MCF 10A (cell line): ENCODE measurements around the gene MAEL. TPM values are rescaled to one million over a fixed set of nuclear protein-coding genes. Genes with fewer than 3 reads are reported as not detected.

ENCODE experiments used
- BruUV-seq: library from RNA; stranded (reverse); fragments of 400-500 nt; replicated peaks from 2 replicates; lab custom pipeline; 2021; lab: Mats Ljungman, UMichigan
- CTCF ChIA-PET: fragments of 300-600 bp; sonication (Branson Sonifier 250); formaldehyde crosslinking; extraction: SDS; loops from one replicate; lab custom pipeline; 2021; ENCODE audit warnings: antibody characterized with exemption, inconsistent platforms; lab: Yijun Ruan, JAX
- POLR2A ChIA-PET: fragments of 300-600, 350-650 bp; sonication (Branson Sonifier 250); formaldehyde crosslinking; extraction: SDS; loops from one replicate; lab custom pipeline; 2020; ENCODE audit warnings: antibody characterized with exemption, inconsistent platforms; lab: Yijun Ruan, JAX
- DNase-seq: peaks from one replicate; pipeline ENCODE4 v3.0.0-alpha.2; 2018; ENCODE audit not compliant: unreplicated experiment
- H3K27ac Mint-ChIP-seq: one replicate; pipeline ENCODE4 v1.8.0; 2022; ENCODE audit warnings: mild to moderate bottlenecking, low read depth, mixed read lengths; ENCODE audit not compliant: unreplicated experiment
- H3K27me3 Mint-ChIP-seq: one replicate; pipeline ENCODE4 v1.8.0; 2022; ENCODE audit warnings: mixed read lengths; ENCODE audit not compliant: insufficient read depth, unreplicated experiment
- H3K36me3 Mint-ChIP-seq: one replicate; pipeline ENCODE4 v1.8.0; 2022; ENCODE audit warnings: mild to moderate bottlenecking, moderate library complexity, mixed read lengths; ENCODE audit not compliant: insufficient read depth, unreplicated experiment
- H3K4me1 Mint-ChIP-seq: one replicate; pipeline ENCODE4 v1.8.0; 2022; ENCODE audit warnings: mixed read lengths; ENCODE audit not compliant: insufficient read depth, unreplicated experiment
- H3K4me3 Mint-ChIP-seq: one replicate; pipeline ENCODE4 v1.8.0; 2022; ENCODE audit warnings: mild to moderate bottlenecking, moderate library complexity, mixed read lengths; ENCODE audit not compliant: unreplicated experiment
- H3K9me3 Mint-ChIP-seq: one replicate; pipeline ENCODE4 v1.8.0; 2022; ENCODE audit warnings: mixed read lengths; ENCODE audit not compliant: unreplicated experiment
- intact Hi-C: fragments of 100-400 bp; cut with micrococcal nuclease; formaldehyde crosslinking; loops from 2 replicates; pipeline ENCODE4 v1.14.1; 2022
- total RNA-seq: library from RNA; stranded (reverse); gene quantifications from 2 replicates; pipeline ENCODE4 v1.2.3, GENCODE V29; 2022
- TF ChIP-seq, protein P1 (sequence below): fragments of 200-600 bp; IDR thresholded peaks from one replicate; pipeline ENCODE4 v1.8.0; 2022; ENCODE audit warnings: antibody characterized with exemption, mild to moderate bottlenecking; ENCODE audit not compliant: unreplicated experiment

Gene MAEL
- total RNA-seq, 1 experiment from 2014 or later: not detected

GRCh38 chr1:167002354-167002753 is 13.3 kb downstream of the MAEL start:
- peaks cover 8% of the 10 kb centered on the region for H3K9me3 Mint-ChIP-seq
- H3K4me1 Mint-ChIP-seq: no peaks in the 10 kb centered on the region
- H3K27me3 Mint-ChIP-seq: peaks cover 37% of the 10 kb centered on the region
- H3K4me3 Mint-ChIP-seq: no peak overlapping the region
- ChIA-PET POLR2A (interaction anchor here (0.6 to 1.2 kb wide), 4 partner anchors 19 to 126 kb away, joined by 3 to 5 read pairs (median 3); partner anchors contain the start of gene TADA1), CTCF (interaction anchor here (1.2 to 2.2 kb wide), 2 partner anchors 57 to 58 kb away, joined by 3 to 6 read pairs; no protein-coding TSS in a partner anchor)
- TF ChIP-seq, protein P1, sequence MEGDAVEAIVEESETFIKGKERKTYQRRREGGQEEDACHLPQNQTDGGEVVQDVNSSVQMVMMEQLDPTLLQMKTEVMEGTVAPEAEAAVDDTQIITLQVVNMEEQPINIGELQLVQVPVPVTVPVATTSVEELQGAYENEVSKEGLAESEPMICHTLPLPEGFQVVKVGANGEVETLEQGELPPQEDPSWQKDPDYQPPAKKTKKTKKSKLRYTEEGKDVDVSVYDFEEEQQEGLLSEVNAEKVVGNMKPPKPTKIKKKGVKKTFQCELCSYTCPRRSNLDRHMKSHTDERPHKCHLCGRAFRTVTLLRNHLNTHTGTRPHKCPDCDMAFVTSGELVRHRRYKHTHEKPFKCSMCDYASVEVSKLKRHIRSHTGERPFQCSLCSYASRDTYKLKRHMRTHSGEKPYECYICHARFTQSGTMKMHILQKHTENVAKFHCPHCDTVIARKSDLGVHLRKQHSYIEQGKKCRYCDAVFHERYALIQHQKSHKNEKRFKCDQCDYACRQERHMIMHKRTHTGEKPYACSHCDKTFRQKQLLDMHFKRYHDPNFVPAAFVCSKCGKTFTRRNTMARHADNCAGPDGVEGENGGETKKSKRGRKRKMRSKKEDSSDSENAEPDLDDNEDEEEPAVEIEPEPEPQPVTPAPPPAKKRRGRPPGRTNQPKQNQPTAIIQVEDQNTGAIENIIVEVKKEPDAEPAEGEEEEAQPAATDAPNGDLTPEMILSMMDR: no peak
- BruUV-seq: no TSS peak
- no peak for DNase-seq
- H3K27ac Mint-ChIP-seq: no peak overlapping the region
- intact Hi-C loops: no loop called here
- no peaks in the 10 kb centered on the region for H3K36me3 Mint-ChIP-seq

GRCh38 chr1:167003711-167004110 is 14.6 kb downstream of the MAEL start:
- Mint-ChIP-seq H3K9me3 (peaks cover 8% of the 10 kb centered on the region), H3K36me3 (no peaks in the 10 kb centered on the region), H3K4me3 (no peak overlapping the region), H3K27me3 (peaks cover 37% of the 10 kb centered on the region), H3K4me1 (no peaks in the 10 kb centered on the region), H3K27ac (no peak overlapping the region)
- intact Hi-C loops: no loop called here
- CTCF ChIA-PET: interaction anchor here (0.7 to 2.2 kb wide), 3 partner anchors 36 to 94 kb away, joined by 3 to 6 read pairs (median 6); no protein-coding TSS in a partner anchor
- TF ChIP-seq, protein P1: no peak
- POLR2A ChIA-PET: interaction anchor here (1.2 kb wide), 1 partner anchor 18 kb away, joined by 5 read pairs; no protein-coding TSS in a partner anchor
- no peak for DNase-seq
- no TSS peak for BruUV-seq

GRCh38 chr1:167011560-167012191 is 22.6 kb downstream of the MAEL start:
- BruUV-seq: no TSS peak
- no peaks in the 10 kb centered on the region for H3K4me1 Mint-ChIP-seq
- H3K27ac Mint-ChIP-seq: no peak overlapping the region
- ChIA-PET CTCF (interaction anchor here (0.6 to 2.0 kb wide), 6 partner anchors 11 to 523 kb away, joined by 3 to 5 read pairs (median 4); no protein-coding TSS in a partner anchor), POLR2A (interaction anchor here (0.7 kb wide), 1 partner anchor 312 kb away, joined by 3 read pairs; no protein-coding TSS in a partner anchor)
- H3K4me3 Mint-ChIP-seq: no peak overlapping the region
- no peak for DNase-seq
- peaks cover 75% of the 10 kb centered on the region for H3K27me3 Mint-ChIP-seq
- H3K36me3 Mint-ChIP-seq: no peaks in the 10 kb centered on the region
- H3K9me3 Mint-ChIP-seq: no peaks in the 10 kb centered on the region
- TF ChIP-seq, protein P1: no peak
- intact Hi-C loops: no loop called here

DNA sequence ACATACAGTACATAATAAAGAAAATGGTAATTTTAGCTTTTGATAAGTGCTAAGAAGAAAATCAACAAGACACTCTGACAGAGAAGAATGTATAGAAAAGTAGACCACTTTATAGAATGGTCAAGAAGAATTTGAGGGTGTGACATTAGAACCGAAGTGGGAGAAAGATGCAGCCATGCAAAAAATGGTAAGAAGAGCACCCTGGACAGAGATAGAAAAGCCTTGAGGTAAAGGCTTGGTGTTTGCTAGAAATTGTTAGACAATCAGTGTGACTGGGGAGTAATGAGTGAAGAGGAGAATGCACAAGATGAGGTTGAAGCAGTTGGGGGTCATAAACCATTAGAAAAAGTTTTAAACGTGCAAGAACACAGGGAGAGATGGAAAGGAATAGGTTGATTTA is 23.5 kb downstream of the MAEL start:
- H3K27ac Mint-ChIP-seq: no peak overlapping the region
- no TSS peak for BruUV-seq
- H3K9me3 Mint-ChIP-seq: no peaks in the 10 kb centered on the region
- TF ChIP-seq, protein P1: no peak
- H3K36me3 Mint-ChIP-seq: no peaks in the 10 kb centered on the region
- DNase-seq: no peak
- H3K27me3 Mint-ChIP-seq: peaks cover 68% of the 10 kb centered on the region
- H3K4me1 Mint-ChIP-seq: no peaks in the 10 kb centered on the region
- intact Hi-C loops: no loop called here
- CTCF ChIA-PET: interaction anchor here (0.6 to 2.0 kb wide), 4 partner anchors 10 to 522 kb away, joined by 3 to 5 read pairs (median 4); no protein-coding TSS in a partner anchor
- POLR2A ChIA-PET: no interaction called here
- no peak overlapping the region for H3K4me3 Mint-ChIP-seq
